DND-41 (cell line): ENCODE data around the gene BAIAP2.

Experiments used
- CTCF ChIP-seq: IDR thresholded peaks from 2 replicates; pipeline ENCODE4 v1.5.1; 2012; ENCODE audit warnings: borderline replicate concordance, low read length, moderate library complexity, mild to moderate bottlenecking; ENCODE audit not compliant: poor library complexity, severe bottlenecking; ENCODE audit errors: extremely low read depth
- EZH2 ChIP-seq: IDR thresholded peaks from 3 replicates; pipeline ENCODE4 v1.6.1; 2012; ENCODE audit warnings: borderline replicate concordance, low read depth, mild to moderate bottlenecking, moderate library complexity, low read length, inconsistent platforms; ENCODE audit not compliant: severe bottlenecking

- TF ChIP-seq CTCF (no peak), EZH2 (no peak)
These were observed 96.7 kb downstream of the BAIAP2 start for GRCh38 chr17:81131486-81132196.
